ENCODE measurements around the gene SUPT7L.

SUPT7L gene

DNA sequence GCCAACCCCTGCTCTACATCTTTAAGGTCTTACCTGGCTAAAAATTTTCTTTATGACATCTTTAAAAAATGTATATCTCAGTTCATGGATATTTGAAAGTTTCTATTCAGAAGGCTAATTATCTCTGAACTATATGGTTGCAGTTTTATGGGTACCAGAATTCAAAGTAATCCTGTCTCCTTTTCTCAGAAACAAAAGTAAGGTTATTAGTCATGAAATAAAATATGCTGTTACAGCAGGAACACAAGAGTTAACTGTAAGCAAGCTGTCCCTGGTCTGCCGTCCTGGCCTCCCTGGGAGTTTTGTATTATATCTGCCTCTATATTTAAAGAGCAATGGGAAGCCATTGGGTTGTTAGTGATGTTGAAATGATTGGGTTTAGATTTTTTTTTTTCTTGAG, 34.2 kb upstream of the SUPT7L start (continued):
- TF ChIP-seq, protein P1, sequence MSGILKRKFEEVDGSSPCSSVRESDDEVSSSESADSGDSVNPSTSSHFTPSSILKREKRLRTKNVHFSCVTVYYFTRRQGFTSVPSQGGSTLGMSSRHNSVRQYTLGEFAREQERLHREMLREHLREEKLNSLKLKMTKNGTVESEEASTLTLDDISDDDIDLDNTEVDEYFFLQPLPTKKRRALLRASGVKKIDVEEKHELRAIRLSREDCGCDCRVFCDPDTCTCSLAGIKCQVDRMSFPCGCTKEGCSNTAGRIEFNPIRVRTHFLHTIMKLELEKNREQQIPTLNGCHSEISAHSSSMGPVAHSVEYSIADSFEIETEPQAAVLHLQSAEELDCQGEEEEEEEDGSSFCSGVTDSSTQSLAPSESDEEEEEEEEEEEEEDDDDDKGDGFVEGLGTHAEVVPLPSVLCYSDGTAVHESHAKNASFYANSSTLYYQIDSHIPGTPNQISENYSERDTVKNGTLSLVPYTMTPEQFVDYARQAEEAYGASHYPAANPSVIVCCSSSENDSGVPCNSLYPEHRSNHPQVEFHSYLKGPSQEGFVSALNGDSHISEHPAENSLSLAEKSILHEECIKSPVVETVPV (CRISPR knock-in tag; IDR thresholded peaks at IDR 0.05) = no peak
- TF ChIP-seq ZNF8 (CRISPR knock-in tag; IDR thresholded peaks at IDR 0.05) (no peak), ZFP3 (CRISPR knock-in tag; IDR thresholded peaks at IDR 0.05) (no peak), SNAI2 (CRISPR knock-in tag; IDR thresholded peaks at IDR 0.05) (no peak), ESRRG (CRISPR knock-in tag; IDR thresholded peaks at IDR 0.05) (no peak), RARB (CRISPR knock-in tag; IDR thresholded peaks at IDR 0.05) (no peak), ZC3H10 (CRISPR knock-in tag; IDR thresholded peaks at IDR 0.05) (no peak)

- TF ChIP-seq ZNF70 (CRISPR knock-in tag; IDR thresholded peaks at IDR 0.05) = no peak
- no peak for TF ChIP-seq ZNF565 (CRISPR knock-in tag; conservative IDR thresholded peaks at IDR 0.05; ENCODE audit: low read depth)
- no peak for TF ChIP-seq RARB (CRISPR knock-in tag; IDR thresholded peaks at IDR 0.05)
- no peak for TF ChIP-seq CSDC2 (CRISPR knock-in tag; IDR thresholded peaks at IDR 0.05)
- ATAC-seq = no peak
These were observed 26.6 kb upstream of the SUPT7L start for GRCh38 chr2:27690052-27690451.

- TF ChIP-seq TOX (CRISPR knock-in tag; IDR thresholded peaks at IDR 0.05; ENCODE audit: borderline replicate concordance) = no peak
- TF ChIP-seq, protein P2, sequence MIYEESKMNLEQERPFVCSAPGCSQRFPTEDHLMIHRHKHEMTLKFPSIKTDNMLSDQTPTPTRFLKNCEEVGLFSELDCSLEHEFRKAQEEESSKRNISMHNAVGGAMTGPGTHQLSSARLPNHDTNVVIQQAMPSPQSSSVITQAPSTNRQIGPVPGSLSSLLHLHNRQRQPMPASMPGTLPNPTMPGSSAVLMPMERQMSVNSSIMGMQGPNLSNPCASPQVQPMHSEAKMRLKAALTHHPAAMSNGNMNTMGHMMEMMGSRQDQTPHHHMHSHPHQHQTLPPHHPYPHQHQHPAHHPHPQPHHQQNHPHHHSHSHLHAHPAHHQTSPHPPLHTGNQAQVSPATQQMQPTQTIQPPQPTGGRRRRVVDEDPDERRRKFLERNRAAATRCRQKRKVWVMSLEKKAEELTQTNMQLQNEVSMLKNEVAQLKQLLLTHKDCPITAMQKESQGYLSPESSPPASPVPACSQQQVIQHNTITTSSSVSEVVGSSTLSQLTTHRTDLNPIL (CRISPR knock-in tag; IDR thresholded peaks at IDR 0.05; ENCODE audit: low read depth) = no peak
- no peak for TF ChIP-seq BACH2 (CRISPR knock-in tag; IDR thresholded peaks at IDR 0.05; ENCODE audit: borderline replicate concordance)
- TF ChIP-seq ARNTL (CRISPR knock-in tag; IDR thresholded peaks at IDR 0.05; ENCODE audit: borderline replicate concordance, low read depth) = no peak
- TF ChIP-seq ESRRG (CRISPR knock-in tag; IDR thresholded peaks at IDR 0.05) = no peak
- TF ChIP-seq PATZ1 (CRISPR knock-in tag; IDR thresholded peaks at IDR 0.05; ENCODE audit: borderline replicate concordance) = no peak
- TF ChIP-seq ZFP30 (CRISPR knock-in tag; IDR thresholded peaks at IDR 0.05) = no peak
- TF ChIP-seq TCF4 (CRISPR knock-in tag; IDR thresholded peaks at IDR 0.05; ENCODE audit: borderline replicate concordance) = no peak
- no peak for TF ChIP-seq ZNF8 (CRISPR knock-in tag; IDR thresholded peaks at IDR 0.05)
- TF ChIP-seq, protein P1 (CRISPR knock-in tag; IDR thresholded peaks at IDR 0.05) = no peak
- no peak for TF ChIP-seq ZC3H10 (CRISPR knock-in tag; IDR thresholded peaks at IDR 0.05)
- no peak for TF ChIP-seq ZNF565 (CRISPR knock-in tag; conservative IDR thresholded peaks at IDR 0.05; ENCODE audit: low read depth)
- TF ChIP-seq, protein P3, sequence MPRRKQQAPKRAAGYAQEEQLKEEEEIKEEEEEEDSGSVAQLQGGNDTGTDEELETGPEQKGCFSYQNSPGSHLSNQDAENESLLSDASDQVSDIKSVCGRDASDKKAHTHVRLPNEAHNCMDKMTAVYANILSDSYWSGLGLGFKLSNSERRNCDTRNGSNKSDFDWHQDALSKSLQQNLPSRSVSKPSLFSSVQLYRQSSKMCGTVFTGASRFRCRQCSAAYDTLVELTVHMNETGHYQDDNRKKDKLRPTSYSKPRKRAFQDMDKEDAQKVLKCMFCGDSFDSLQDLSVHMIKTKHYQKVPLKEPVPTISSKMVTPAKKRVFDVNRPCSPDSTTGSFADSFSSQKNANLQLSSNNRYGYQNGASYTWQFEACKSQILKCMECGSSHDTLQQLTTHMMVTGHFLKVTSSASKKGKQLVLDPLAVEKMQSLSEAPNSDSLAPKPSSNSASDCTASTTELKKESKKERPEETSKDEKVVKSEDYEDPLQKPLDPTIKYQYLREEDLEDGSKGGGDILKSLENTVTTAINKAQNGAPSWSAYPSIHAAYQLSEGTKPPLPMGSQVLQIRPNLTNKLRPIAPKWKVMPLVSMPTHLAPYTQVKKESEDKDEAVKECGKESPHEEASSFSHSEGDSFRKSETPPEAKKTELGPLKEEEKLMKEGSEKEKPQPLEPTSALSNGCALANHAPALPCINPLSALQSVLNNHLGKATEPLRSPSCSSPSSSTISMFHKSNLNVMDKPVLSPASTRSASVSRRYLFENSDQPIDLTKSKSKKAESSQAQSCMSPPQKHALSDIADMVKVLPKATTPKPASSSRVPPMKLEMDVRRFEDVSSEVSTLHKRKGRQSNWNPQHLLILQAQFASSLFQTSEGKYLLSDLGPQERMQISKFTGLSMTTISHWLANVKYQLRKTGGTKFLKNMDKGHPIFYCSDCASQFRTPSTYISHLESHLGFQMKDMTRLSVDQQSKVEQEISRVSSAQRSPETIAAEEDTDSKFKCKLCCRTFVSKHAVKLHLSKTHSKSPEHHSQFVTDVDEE (CRISPR knock-in tag; IDR thresholded peaks at IDR 0.05) = no peak
- TF ChIP-seq SNAI2 (CRISPR knock-in tag; IDR thresholded peaks at IDR 0.05) = no peak
- TF ChIP-seq, protein P4, sequence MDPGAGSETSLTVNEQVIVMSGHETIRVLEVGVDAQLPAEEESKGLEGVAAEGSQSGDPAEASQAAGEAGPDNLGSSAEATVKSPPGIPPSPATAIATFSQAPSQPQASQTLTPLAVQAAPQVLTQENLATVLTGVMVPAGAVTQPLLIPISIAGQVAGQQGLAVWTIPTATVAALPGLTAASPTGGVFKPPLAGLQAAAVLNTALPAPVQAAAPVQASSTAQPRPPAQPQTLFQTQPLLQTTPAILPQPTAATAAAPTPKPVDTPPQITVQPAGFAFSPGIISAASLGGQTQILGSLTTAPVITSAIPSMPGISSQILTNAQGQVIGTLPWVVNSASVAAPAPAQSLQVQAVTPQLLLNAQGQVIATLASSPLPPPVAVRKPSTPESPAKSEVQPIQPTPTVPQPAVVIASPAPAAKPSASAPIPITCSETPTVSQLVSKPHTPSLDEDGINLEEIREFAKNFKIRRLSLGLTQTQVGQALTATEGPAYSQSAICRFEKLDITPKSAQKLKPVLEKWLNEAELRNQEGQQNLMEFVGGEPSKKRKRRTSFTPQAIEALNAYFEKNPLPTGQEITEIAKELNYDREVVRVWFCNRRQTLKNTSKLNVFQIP (CRISPR knock-in tag; IDR thresholded peaks at IDR 0.05; ENCODE audit: borderline replicate concordance, low read depth) = no peak
- no peak for TF ChIP-seq GLIS3 (CRISPR knock-in tag; IDR thresholded peaks at IDR 0.05)
- TF ChIP-seq OSR1 (CRISPR knock-in tag; IDR thresholded peaks at IDR 0.05) = no peak
- ATAC-seq = no peak
These were observed 26.0 kb upstream of the SUPT7L start for GRCh38 chr2:27689424-27689823.

Data from SK-N-SH treated with all-trans-retinoic acid at 6 μM for 48 hours (cell line).